DOHH2 (cell line): ENCODE data around the gene AK9.

Experiments used
- EZH2phosphoT487 ChIP-seq: fragments of 200-600 bp; sonication (generic); IDR thresholded peaks from 2 replicates; pipeline ENCODE4 v1.6.1; 2017; ENCODE audit warnings: borderline replicate concordance, mild to moderate bottlenecking, antibody characterized with exemption, low read length, moderate library complexity, mixed read lengths
- TF ChIP-seq, protein P1 (sequence below): fragments of 200-600 bp; sonication (generic); IDR thresholded peaks from one replicate; pipeline ENCODE4 v1.5.1; 2014; ENCODE audit warnings: antibody characterized with exemption, mild to moderate bottlenecking, low read depth, low read length; ENCODE audit not compliant: poor library complexity, severe bottlenecking

DNA sequence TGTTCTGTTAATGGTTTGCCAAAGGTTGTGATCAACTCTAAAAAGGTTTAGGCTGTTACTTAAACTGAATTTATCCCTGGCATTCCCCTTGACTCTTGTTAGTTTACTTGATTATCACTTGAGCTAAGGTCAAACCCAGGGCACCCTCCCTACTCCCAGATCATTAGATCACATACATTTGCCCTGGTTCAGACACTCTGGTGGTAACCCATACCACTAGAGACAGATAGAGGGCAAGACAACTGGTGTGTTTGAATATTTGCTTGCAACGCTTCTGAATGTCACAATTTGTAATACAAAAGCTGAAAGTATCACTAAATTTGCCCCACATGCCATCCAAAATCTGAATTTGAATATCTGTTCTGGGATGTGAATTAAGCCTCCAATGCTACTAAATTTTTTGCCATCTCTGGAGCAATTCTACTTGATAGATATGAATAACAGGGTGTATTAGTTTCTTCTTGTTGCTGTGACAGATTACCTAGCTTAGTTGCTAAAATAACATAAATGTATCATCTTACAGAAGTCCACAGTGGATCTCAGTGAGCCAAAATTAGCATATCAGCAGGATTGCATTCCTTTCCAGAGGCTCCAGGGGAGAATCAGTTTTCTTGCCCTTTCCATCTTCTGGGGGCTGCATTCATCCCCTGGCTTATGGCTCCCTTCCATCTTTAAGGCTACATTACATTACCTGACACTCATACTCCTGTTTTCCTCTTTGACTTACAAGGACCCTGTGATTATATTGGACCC is 45.4 kb upstream of the AK9 start:
- TF ChIP-seq, protein P1, sequence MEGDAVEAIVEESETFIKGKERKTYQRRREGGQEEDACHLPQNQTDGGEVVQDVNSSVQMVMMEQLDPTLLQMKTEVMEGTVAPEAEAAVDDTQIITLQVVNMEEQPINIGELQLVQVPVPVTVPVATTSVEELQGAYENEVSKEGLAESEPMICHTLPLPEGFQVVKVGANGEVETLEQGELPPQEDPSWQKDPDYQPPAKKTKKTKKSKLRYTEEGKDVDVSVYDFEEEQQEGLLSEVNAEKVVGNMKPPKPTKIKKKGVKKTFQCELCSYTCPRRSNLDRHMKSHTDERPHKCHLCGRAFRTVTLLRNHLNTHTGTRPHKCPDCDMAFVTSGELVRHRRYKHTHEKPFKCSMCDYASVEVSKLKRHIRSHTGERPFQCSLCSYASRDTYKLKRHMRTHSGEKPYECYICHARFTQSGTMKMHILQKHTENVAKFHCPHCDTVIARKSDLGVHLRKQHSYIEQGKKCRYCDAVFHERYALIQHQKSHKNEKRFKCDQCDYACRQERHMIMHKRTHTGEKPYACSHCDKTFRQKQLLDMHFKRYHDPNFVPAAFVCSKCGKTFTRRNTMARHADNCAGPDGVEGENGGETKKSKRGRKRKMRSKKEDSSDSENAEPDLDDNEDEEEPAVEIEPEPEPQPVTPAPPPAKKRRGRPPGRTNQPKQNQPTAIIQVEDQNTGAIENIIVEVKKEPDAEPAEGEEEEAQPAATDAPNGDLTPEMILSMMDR = no peak
- TF ChIP-seq EZH2phosphoT487 = no peak
